Muscle of leg (tissue), 11 donors: ENCODE data around the gene ADGRD1. TPM values are rescaled to one million over a fixed set of nuclear protein-coding genes. Genes with fewer than 3 reads are reported as not detected.
"Not testable (repeated sequence)": the region's sequence is repeated elsewhere in the genome, so short reads cannot be mapped to it uniquely, and the experiment has no call there.

Source experiments
- DNase-seq: peaks from one replicate; pipeline ENCODE4 v3.0.0; 2013
- H3K27ac ChIP-seq: one replicate; pipeline ENCODE4 v1.5.1; 2013; ENCODE audit warnings: mild to moderate bottlenecking, low read length, control low read depth
- H3K27me3 ChIP-seq: one replicate; pipeline ENCODE4 v1.6.1; 2013; ENCODE audit warnings: low read length; ENCODE audit not compliant: control insufficient read depth, insufficient read depth
- H3K36me3 ChIP-seq: one replicate; pipeline ENCODE4 v1.6.1; 2013; ENCODE audit warnings: low read length; ENCODE audit not compliant: control insufficient read depth, insufficient read depth
- H3K4me1 ChIP-seq: one replicate; pipeline ENCODE4 v1.6.1; 2013; ENCODE audit warnings: low read length; ENCODE audit not compliant: control insufficient read depth, insufficient read depth
- H3K4me3 ChIP-seq: one replicate; pipeline ENCODE4 v1.5.1; 2013; ENCODE audit warnings: low read length, control low read depth
- H3K9me3 ChIP-seq: replicated peaks from 2 replicates; pipeline ENCODE4 v1.6.1; 2013; ENCODE audit warnings: low read depth, low read length; ENCODE audit not compliant: control insufficient read depth
- WGBS: methylation state at CpG from one replicate; pipeline ENCODE4 v1.1.5; 2013; ENCODE audit warnings: missing lambda C conversion rate; ENCODE audit not compliant: insufficient coverage; 5-methylcytosine and 5-hydroxymethylcytosine counted together
- polyA plus RNA-seq, 8 donors: library from polyadenylated mRNA; unstranded; fragments of 120-200 nt; gene quantifications; one replicate each; pipeline versions ENCODE4 v1.2.1 to v1.2.3, GENCODE V29; 2013; ENCODE audit warnings: inconsistent platforms in 1 of 8, low replicate concordance in 1 of 8; ENCODE audit not compliant: insufficient read length in 8 of 8, insufficient read depth in 1 of 8
- total RNA-seq: library from RNA; stranded (reverse); fragments of 120-200 nt; gene quantifications from one replicate; pipeline ENCODE4 v1.2.4, GENCODE V29; 2013

ADGRD1 gene
- total and polyA plus RNA-seq, 9 donors = 4.9 to 14.7 (median 10.6) TPM

- Histone ChIP-seq H3K27ac (no peak overlapping the region), H3K4me1 (peaks cover 3% of the 10 kb centered on the region), H3K36me3 (no peaks in the 10 kb centered on the region), H3K27me3 (no peaks in the 10 kb centered on the region), H3K9me3 (no peaks in the 10 kb centered on the region), H3K4me3 (no peak overlapping the region)
- peak; percentile 35 for DNase-seq
- no CpG with 5 or more reads among the region's 3 CpGs for WGBS
Observed at GRCh38 chr12:131063413-131063812, 109.7 kb downstream of the ADGRD1 start.

GRCh38 chr12:131063960-131064359, 110.3 kb downstream of the ADGRD1 start:
- Histone ChIP-seq H3K4me1 (peaks cover 3% of the 10 kb centered on the region), H3K36me3 (no peaks in the 10 kb centered on the region), H3K9me3 (no peaks in the 10 kb centered on the region), H3K27me3 (no peaks in the 10 kb centered on the region), H3K4me3 (no peak overlapping the region), H3K27ac (no peak overlapping the region)
- DNase-seq = no peak
- no CpG with 5 or more reads among the region's 2 CpGs for WGBS

- 76% methylated on average over 8 of the region's 11 CpGs for WGBS
- no peaks in the 10 kb centered on the region for H3K9me3 ChIP-seq
- no peak overlapping the region for H3K27ac ChIP-seq
- H3K27me3 ChIP-seq = no peaks in the 10 kb centered on the region
- DNase-seq = no peak
- no peaks in the 10 kb centered on the region for H3K36me3 ChIP-seq
- peaks cover 3% of the 10 kb centered on the region for H3K4me1 ChIP-seq
- H3K4me3 ChIP-seq = no peak overlapping the region
Observed at GRCh38 chr12:131065279-131065678, 111.6 kb downstream of the ADGRD1 start.

DNA sequence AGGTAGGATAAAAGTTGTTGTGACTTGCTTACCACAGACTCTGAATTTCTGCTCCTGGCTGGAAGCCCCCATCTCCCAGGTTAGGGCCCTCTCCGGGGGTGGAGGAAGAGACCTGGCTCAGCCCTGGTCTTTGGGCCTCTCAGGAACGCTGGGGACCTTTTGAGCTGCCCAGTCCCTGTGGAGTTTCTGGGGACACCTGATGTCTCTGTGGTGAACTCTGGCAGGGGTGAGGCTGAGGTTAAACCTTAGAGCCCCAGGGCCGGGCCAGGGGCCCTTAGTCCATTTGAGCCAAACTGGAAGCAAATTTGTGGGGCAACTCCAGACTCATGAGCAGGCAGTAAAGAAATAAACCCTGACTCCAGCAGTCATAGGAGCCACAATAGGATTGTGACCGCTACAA, 112.1 kb downstream of the ADGRD1 start:
- no peak for DNase-seq
- Histone ChIP-seq H3K27ac (no peak overlapping the region), H3K36me3 (no peaks in the 10 kb centered on the region)

GRCh38 chr12:131066207-131066885, 112.6 kb downstream of the ADGRD1 start:
- no peaks in the 10 kb centered on the region for H3K27me3 ChIP-seq
- H3K4me1 ChIP-seq = peaks cover 3% of the 10 kb centered on the region
- H3K9me3 ChIP-seq = peaks cover 2% of the 10 kb centered on the region
- no peak overlapping the region for H3K4me3 ChIP-seq
- no peak overlapping the region for H3K27ac ChIP-seq
- WGBS = 66% methylated on average over 27 of the region's 27 CpGs
- H3K36me3 ChIP-seq = no peaks in the 10 kb centered on the region
- peak; percentile 39 for DNase-seq

More for the DNA sequence above, 112.1 kb downstream of the ADGRD1 start:
- no peak overlapping the region for H3K4me3 ChIP-seq
- H3K4me1 ChIP-seq = peaks cover 3% of the 10 kb centered on the region
- WGBS = 41% methylated on average over 3 of the region's 4 CpGs
- peaks cover 2% of the 10 kb centered on the region for H3K9me3 ChIP-seq
- no peaks in the 10 kb centered on the region for H3K27me3 ChIP-seq

DNA sequence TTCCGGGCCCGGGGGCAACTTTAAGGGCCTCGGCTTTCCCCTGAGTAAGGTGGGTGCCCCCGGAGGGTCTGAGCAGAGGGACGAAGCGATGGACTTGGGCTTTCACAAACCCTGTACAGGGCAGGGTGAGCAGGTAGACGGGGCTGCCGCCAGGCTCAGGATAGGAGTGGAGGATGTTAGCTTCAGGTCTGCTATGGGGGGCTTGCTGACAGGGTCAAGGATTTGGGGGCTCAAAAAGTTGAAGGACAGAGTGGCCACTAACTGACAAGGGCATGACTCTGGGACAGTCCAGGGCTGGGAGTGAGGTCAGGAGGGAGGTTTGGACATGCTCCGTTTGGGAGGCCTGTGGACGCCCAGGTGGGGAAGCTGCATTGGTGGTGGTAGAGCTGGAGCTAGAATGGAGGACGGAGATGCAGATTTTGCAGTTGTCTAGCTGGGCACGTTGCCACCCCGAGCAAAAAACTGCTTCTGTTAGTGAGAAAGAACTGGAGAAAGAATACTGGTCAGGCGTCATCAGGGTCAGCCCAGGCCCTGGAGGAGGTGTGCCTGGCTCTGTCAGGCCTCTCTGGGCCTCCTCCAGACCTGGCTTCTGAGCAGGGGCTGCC, 113.3 kb downstream of the ADGRD1 start:
- H3K27ac ChIP-seq = no peak overlapping the region
- no peak for DNase-seq
- peaks cover 2% of the 10 kb centered on the region for H3K9me3 ChIP-seq
- H3K4me1 ChIP-seq = peaks cover 3% of the 10 kb centered on the region
- 85% methylated on average over 14 of the region's 14 CpGs for WGBS
- H3K4me3 ChIP-seq = no peak overlapping the region
- no peaks in the 10 kb centered on the region for H3K27me3 ChIP-seq
- no peaks in the 10 kb centered on the region for H3K36me3 ChIP-seq

DNA sequence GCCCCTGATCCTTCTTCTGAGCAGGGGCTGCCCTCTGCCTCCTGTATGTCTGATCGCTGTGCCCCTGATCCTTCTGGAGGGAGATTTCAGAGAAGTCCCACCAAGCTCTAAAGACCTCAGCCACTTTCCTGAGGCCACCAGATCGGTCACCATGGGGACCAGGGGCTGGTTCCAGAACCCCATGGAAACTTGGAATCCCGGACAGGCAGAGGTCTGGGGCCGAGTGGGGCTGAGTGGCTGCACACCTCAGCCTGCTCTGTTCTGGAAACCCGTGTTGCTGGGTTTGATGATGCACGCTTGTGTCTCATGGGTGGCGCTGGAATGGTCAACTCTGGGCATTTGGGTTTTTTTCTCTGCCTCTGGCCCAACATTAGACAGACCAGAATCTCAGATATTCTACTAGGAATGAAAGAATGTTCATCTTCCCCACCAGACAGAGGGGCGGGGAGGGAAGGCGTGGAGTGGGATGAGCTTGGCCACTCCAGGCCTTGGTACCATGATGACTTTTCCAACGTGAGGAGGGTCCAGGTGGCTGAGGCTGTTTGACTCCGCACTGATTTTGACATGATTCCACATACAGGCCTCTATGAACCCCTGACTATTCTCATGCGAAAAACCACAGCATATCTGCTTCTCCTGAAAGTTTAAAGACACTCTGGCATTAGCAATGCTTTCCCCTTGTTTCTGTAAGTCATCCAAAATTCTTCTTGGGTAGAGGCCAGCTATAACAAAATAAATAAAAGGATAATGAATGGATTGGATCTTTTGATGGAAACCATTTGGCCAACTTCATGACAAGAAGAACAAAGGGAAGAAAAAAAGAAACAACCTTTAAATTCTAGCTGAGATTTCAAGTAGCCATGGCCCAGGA, 114.5 kb downstream of the ADGRD1 start:
- H3K9me3 ChIP-seq = peaks cover 2% of the 10 kb centered on the region
- 73% methylated on average over 3 of the region's 12 CpGs for WGBS
- H3K27me3 ChIP-seq = no peaks in the 10 kb centered on the region
- DNase-seq = peak; percentile 68
- no peak overlapping the region for H3K4me3 ChIP-seq
- peaks cover 3% of the 10 kb centered on the region for H3K4me1 ChIP-seq
- no peaks in the 10 kb centered on the region for H3K36me3 ChIP-seq
- no peak overlapping the region for H3K27ac ChIP-seq

DNA sequence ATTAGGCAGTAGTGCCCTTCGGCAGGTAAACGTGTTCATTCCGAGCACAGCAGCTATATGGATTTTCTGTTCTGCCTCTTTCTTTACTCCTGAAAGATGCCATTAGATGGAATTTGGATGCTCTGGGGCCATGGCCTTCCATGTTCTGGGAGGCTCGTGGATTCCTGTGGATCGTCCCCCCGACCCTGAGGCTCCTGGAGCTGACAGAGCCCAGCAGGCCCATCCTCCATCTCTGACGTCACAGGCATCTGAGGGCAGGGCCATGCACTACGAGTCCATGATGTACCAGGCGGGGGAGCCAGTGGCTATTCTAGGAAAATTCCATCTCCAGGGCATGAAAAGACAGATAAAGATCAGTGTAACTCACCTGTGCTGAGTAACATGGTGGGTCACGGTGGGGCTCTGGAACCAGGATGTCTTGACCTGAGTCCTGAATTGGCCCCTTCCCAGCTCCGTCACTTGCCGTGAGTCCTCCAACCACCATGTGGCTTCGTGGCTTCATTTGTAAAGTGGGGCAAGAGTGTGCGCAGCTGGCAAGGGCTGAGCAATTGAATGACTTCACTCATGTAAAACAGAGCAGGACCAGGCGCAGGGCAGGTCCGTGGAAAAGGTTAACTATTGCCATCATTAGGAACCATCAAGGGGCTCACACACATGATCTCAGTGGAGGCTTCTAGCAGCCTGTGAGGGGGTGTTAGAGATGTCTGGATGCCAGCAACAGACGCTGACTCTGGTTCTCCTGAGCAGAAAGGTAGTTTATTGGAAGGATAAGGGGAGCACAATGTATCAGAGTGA, 115.4 kb downstream of the ADGRD1 start:
- DNase-seq, H3K27ac ChIP-seq, H3K9me3 ChIP-seq, H3K4me1 ChIP-seq, H3K27me3 ChIP-seq, H3K4me3 ChIP-seq, H3K36me3 ChIP-seq: not testable (repeated sequence)
- 77% methylated on average over 6 of the region's 17 CpGs for WGBS

- DNase-seq, H3K4me3 ChIP-seq: not testable (repeated sequence)
Observed at GRCh38 chr12:131070136-131070535, 116.4 kb downstream of the ADGRD1 start.

More at GRCh38 chr12:131070136-131070535, 116.4 kb downstream of the ADGRD1 start:
- 96% methylated on average over 14 of the region's 21 CpGs for WGBS
- H3K27ac ChIP-seq, H3K36me3 ChIP-seq, H3K27me3 ChIP-seq, H3K9me3 ChIP-seq: not testable (repeated sequence)
- H3K4me1 ChIP-seq = peaks cover 15% of the 10 kb centered on the region
